ENCODE results near the gene ASS1.

GRCh38 chr9:130417602-130418001 lies 27.2 kb upstream of the ASS1 start:
- no peak for TF ChIP-seq EZH2 (conservative IDR thresholded peaks at IDR 0.05; ENCODE audit: low read depth, low read length)
- peak; percentile 54 for TF ChIP-seq CTCF (CRISPR knock-in tag; IDR thresholded peaks at IDR 0.05)
- TF ChIP-seq ZNF550 (CRISPR knock-in tag; IDR thresholded peaks at IDR 0.05; ENCODE audit: borderline replicate concordance): no peak
- no peak for TF ChIP-seq RFX5 (IDR thresholded peaks at IDR 0.05; ENCODE audit: low read depth, low read length)
- TF ChIP-seq ZNF777 (CRISPR knock-in tag; IDR thresholded peaks at IDR 0.05): no peak
- no peak for TF ChIP-seq CSRNP1 (CRISPR knock-in tag; IDR thresholded peaks at IDR 0.05)
- no peak for TF ChIP-seq ZNF430 (CRISPR knock-in tag; IDR thresholded peaks at IDR 0.05)
- no peak for TF ChIP-seq ATF7 (IDR thresholded peaks at IDR 0.05)
- no peak for TF ChIP-seq ATF7 (CRISPR knock-in tag; IDR thresholded peaks at IDR 0.05)
- TF ChIP-seq ASH2L (IDR thresholded peaks at IDR 0.05; ENCODE audit: insufficient read length, low read depth, low read length): no peak
- no peak for TF ChIP-seq HDAC1 (CRISPR knock-in tag; IDR thresholded peaks at IDR 0.05)
- no peak for TF ChIP-seq POLR2A (IDR thresholded peaks at IDR 0.05; ENCODE audit: insufficient read depth in 1 of 2, low read depth in 2 of 2, low read length in 2 of 2)
- TF ChIP-seq ZFP36 (IDR thresholded peaks at IDR 0.05; ENCODE audit: borderline replicate concordance, low read depth, low read length, partially characterized antibody): no peak
- TF ChIP-seq ZNF782 (CRISPR knock-in tag; IDR thresholded peaks at IDR 0.05; ENCODE audit: borderline replicate concordance): no peak

Data from HepG2 (cell line).